Right ventricle myocardium inferior (tissue), 1 donor: ENCODE results near the gene PSTPIP1. TPM values are rescaled to one million over a fixed set of nuclear protein-coding genes. Genes with fewer than 3 reads are reported as not detected.

Experiments used
- ATAC-seq: fragments of 200-7000 bp; cut with Tn5 transposase; one replicate; pipeline ENCODE4 v1.9.1; 2020; ENCODE audit warnings: mild to moderate bottlenecking, moderate library complexity
- DNase-seq: peaks from one replicate; pipeline ENCODE4 v3.0.0; 2021; ENCODE audit errors: missing footprints
- intact Hi-C: fragments of 100-400 bp; cut with DNase I; formaldehyde crosslinking; loops from one replicate; pipeline ENCODE4 v1.11.0; 2022
- total RNA-seq: library from RNA; stranded (reverse); fragmentation: NEBNext Ultra II Directional; extraction: Animal tissue kit (Norgen Biotek cat#: 25700); gene quantifications from one replicate; pipeline ENCODE4 v1.2.1, GENCODE V29; 2021
- donor health status: DM: no; HTN: yes; CAD: no; lungs with severe emphysema.

PSTPIP1 gene
- total RNA-seq, 1 donor from 2014 or later, result 4.5 TPM

DNA sequence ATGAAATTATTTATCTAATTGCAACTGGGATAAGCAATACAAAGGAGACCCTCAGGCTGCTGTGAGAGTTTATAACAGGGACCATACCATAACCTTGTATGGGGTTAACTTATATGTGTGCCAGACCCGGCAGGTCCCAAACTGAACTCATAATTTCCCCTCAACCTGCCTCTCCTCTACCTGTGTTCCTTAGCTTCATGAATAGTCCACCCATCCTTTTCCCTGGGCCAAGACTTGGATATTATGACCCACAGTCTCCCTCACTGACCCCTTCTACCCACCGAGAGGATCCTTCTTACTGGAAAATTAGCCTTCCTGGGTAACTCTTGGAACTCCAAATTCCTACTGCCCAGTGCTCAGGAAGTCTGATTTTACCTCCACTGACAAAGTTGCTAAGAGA lies 79.4 kb downstream of the PSTPIP1 start:
- ATAC-seq (no peak), DNase-seq (no peak)
- intact Hi-C loops, result loop anchor here (5.0 kb wide), 1 partner anchor 33 kb away; no protein-coding TSS in a partner anchor

DNA sequence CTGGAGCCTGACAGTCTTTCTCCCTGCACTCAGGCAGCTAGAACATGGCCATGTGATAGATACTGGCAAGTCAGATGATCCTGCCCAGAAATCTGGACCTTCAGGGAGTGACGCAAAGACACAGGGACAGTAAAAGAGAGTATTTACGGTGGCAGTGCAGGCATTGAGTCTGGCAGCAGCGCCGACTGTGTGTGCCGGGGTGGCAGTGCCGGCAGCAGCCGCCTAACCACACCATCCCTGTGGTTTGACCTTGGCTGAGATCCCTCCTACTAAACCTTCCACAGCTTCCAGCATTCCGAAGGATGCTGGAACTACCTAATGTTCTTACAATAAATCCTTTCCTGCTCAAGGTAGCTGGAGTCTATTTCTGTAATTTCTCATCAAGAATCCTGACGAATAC lies 80.6 kb downstream of the PSTPIP1 start:
- intact Hi-C loops, result no loop called here
- no peak for ATAC-seq
- DNase-seq, result no peak

- DNase-seq (no peak), ATAC-seq (no peak)
- intact Hi-C loops, result no loop called here
Measured at GRCh38 chr15:77076323-77076915, 81.5 kb downstream of the PSTPIP1 start.

DNA sequence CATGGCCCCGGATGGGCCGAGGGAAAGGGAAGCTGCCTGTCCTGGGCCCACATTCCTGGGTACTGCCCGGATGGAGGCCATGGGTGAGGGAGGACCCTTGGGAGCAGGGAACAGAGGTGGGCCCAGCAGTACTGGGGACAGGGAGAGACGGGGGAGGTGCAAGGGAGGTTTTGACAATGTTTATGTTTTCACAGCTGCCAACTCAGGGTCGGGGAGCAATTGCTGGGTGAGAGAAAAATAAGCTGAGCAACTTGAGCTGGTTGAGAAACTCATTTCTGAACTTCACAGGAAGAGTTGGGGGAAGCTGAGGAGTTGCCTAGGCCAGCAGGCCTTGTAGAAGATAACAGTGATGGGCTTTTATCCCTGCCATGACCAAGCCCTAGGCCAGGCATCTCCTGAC lies 87.0 kb downstream of the PSTPIP1 start:
- ATAC-seq, result no peak
- DNase-seq, result no peak
- intact Hi-C loops, result no loop called here

DNA sequence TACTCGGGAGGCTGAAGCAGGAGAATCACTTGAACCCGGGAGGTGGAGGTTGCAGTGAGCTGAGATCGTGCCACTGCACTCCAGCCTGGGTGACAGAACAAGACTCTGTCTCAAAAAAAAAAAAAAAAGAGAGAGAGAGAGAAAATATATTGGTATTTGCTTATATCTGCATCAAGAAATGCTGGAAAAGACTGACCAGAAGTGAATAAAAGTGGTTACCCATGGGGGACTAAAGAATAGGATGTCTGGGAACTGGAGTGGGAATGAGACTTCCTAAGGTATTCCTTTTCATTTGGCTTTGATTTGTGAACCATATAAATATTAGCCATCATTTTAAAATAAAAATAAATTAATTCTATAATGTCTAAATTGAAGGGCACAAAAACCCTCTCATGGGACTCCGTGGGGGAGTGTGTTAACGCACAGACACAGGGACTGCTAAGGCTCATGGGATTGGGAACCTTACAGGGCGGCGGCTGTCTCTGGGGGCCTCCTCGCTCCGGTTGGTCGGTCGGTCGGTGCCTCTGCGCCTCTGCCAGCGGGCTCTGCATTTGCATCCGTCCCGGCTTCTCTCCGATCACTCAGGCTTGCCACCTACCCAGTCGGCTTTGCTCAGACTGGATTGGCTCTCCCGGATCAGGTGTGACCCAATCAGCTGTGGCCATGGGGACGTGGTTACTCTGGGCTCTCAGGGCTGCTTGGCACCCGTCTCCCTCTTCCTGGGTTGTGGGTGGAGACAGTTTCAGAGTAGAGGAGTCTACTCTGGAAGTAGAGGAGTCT lies 88.6 kb downstream of the PSTPIP1 start:
- DNase-seq (peak; percentile 88), ATAC-seq (peak; percentile 98)
- intact Hi-C loops, result no loop called here

- no peak for ATAC-seq
- DNase-seq, result no peak
Measured at GRCh38 chr15:77084436-77084835, 89.5 kb downstream of the PSTPIP1 start.

GRCh38 chr15:77085297-77085696 lies 90.4 kb downstream of the PSTPIP1 start:
- no peak for DNase-seq
- intact Hi-C loops, result no loop called here
- ATAC-seq, result no peak

More at GRCh38 chr15:77084436-77084835, 89.5 kb downstream of the PSTPIP1 start:
- intact Hi-C loops, result no loop called here

Other genes starting within 250 kb of the PSTPIP1 start
- 47.6 TPM for gene SCAPER, start 89.8 kb upstream of the PSTPIP1 start, total RNA-seq
- gene RCN2, start 63.4 kb upstream of the PSTPIP1 start, total RNA-seq, result 22.2 TPM
- gene TSPAN3, start 76.0 kb downstream of the PSTPIP1 start, total RNA-seq, result 98.3 TPM